Memory B cell (primary cell): ENCODE results near the gene ATCAY.
"Not testable (repeated sequence)": the region's sequence is repeated elsewhere in the genome, so short reads cannot be mapped to it uniquely, and the experiment has no call there.

ENCODE experiments used
- ATAC-seq: fragments of 150-1000 bp; cut with Tn5 transposase; 2 replicates; pipeline ENCODE4 v1.10.0; 2021; ENCODE audit warnings: low read depth, mild to moderate bottlenecking, moderate library complexity
- DNase-seq, 2 donors: peaks; one replicate each; pipeline ENCODE4 v3.0.0; 2022; ENCODE audit warnings: low spot score in 2 of 2
- H3K27ac Mint-ChIP-seq: one replicate; pipeline ENCODE4 v1.8.0; 2022; ENCODE audit warnings: mild to moderate bottlenecking, moderate library complexity, mixed read lengths
- H3K27me3 Mint-ChIP-seq: one replicate; pipeline ENCODE4 v1.8.0; 2022; ENCODE audit warnings: mixed read lengths
- H3K36me3 Mint-ChIP-seq: one replicate; pipeline ENCODE4 v1.8.0; 2022; ENCODE audit warnings: mild to moderate bottlenecking, mixed read lengths
- H3K4me1 Mint-ChIP-seq: one replicate; pipeline ENCODE4 v1.8.0; 2022; ENCODE audit warnings: mixed read lengths
- H3K4me3 Mint-ChIP-seq: one replicate; pipeline ENCODE4 v1.8.0; 2022; ENCODE audit warnings: mild to moderate bottlenecking, moderate library complexity, mixed read lengths
- H3K9me3 Mint-ChIP-seq: one replicate; pipeline ENCODE4 v1.8.0; 2022; ENCODE audit warnings: mixed read lengths

The ATCAY gene

GRCh38 chr19:3867971-3868769, 12.3 kb upstream of the ATCAY start:
- no peak overlapping the region for H3K27ac Mint-ChIP-seq
- peaks cover 5% of the 10 kb centered on the region for H3K36me3 Mint-ChIP-seq
- no peak overlapping the region for H3K4me3 Mint-ChIP-seq
- H3K27me3 Mint-ChIP-seq: peaks cover 22% of the 10 kb centered on the region
- H3K9me3 Mint-ChIP-seq: no peaks in the 10 kb centered on the region
- DNase-seq: no peak
- no peak for ATAC-seq
- H3K4me1 Mint-ChIP-seq: peaks cover 6% of the 10 kb centered on the region

DNA sequence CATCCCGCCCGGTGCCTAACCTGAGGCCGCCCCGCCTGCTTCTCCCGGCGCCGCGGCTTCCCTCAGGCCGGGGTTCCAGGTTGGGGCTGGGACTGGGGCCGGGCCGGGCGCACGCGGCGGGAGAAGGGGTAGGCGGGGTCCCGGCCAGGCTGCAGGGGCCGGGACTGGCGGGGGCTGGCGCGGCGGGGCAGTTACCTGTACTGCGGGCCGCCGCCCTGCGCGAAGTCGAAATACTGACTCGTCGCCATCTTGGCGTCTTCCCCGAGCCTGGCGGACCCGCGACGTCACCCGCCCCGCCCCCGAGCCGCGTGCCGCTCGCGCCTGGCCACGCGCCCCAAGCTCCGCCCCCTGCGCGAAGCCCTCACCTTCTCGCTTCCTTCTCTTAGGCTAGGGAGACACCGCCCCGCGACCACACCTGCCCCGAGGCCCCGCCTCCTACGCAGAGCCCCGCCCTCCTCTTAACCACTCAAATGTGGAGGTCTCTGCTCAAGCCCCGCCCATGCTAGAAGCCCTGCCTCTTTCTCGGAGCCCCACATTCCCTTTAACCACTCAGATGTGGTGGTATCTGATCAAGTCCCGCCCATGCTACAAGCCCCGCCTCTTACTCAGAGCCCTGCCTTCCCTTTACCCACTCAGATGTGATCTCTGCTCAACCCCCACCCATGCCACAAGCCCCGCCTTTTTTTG, 11.6 kb upstream of the ATCAY start, which contains the start of gene ZFR2:
Gene ZFR2 (minus strand): TSS at position 269 of the 687 bp plus-strand sequence. CDS start 21 bp downstream, at position 248.
- Mint-ChIP-seq H3K27ac (no peak within 1 kb of the TSS), H3K27me3 (peaks cover 22% of the 10 kb centered on the region), H3K4me1 (peaks cover 6% of the 10 kb centered on the region), H3K36me3 (peaks cover 5% of the 10 kb centered on the region), H3K9me3 (no peaks in the 10 kb centered on the region), H3K4me3 (peak within 1 kb of the TSS; percentile 4)
- DNase-seq (no peak), ATAC-seq (peak; percentile 44)

DNA sequence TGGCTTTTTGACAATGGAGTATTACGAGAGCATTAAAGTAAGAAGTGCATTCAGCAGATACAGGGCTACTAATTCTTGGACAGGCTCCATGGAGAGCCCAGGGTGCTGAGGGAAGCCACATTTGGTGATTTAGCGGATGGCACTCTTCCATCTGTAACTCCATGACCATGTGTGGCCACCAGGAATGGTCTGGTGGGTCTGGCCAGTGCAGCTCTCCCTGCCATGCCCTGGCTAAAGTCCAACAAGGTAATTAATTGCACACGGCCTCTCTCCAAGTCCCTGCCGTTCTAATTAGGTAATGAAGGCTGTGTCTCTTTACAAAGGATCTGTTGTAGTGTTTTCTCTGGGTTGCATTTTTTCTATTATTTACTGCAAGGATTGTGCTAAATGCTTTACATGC, 7.3 kb upstream of the ATCAY start:
- Mint-ChIP-seq H3K4me3 (no peak overlapping the region), H3K27me3 (peaks cover 18% of the 10 kb centered on the region), H3K4me1 (peaks cover 6% of the 10 kb centered on the region), H3K36me3 (peaks cover 6% of the 10 kb centered on the region), H3K27ac (no peak overlapping the region), H3K9me3 (no peaks in the 10 kb centered on the region)
- ATAC-seq: no peak
- no peak for DNase-seq

DNA sequence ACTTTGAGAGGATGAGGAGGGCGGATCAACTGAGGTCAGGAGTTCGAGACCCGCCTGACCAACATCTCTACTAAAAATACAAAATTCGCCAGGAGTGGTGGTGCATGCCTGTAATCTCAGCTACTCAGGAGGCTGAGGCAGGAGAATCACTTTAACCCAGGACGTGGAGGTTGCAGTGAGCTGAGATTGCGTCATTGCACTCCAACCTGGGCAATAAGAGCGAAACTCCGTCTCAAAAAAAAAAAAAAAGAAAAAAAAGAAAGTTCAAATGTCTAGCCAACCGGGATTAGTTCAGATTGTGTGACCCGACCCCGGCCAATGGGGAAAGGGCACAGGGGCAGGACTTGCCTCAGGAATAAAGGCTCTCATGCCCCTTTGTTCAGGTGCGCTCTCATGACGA, 5.8 kb upstream of the ATCAY start:
- not testable (repeated sequence) for H3K27ac Mint-ChIP-seq, H3K27me3 Mint-ChIP-seq, DNase-seq, H3K4me1 Mint-ChIP-seq, ATAC-seq, H3K9me3 Mint-ChIP-seq, H3K4me3 Mint-ChIP-seq, H3K36me3 Mint-ChIP-seq

- peaks cover 4% of the 10 kb centered on the region for H3K4me1 Mint-ChIP-seq
- H3K27me3 Mint-ChIP-seq: peaks cover 11% of the 10 kb centered on the region
- no peak overlapping the region for H3K4me3 Mint-ChIP-seq
- ATAC-seq (no peak), DNase-seq (no peak)
- H3K27ac Mint-ChIP-seq: no peak overlapping the region
- H3K9me3 Mint-ChIP-seq: no peaks in the 10 kb centered on the region
- no peaks in the 10 kb centered on the region for H3K36me3 Mint-ChIP-seq
These were observed 829 bp upstream of the ATCAY start for GRCh38 chr19:3879656-3880055.

DNA sequence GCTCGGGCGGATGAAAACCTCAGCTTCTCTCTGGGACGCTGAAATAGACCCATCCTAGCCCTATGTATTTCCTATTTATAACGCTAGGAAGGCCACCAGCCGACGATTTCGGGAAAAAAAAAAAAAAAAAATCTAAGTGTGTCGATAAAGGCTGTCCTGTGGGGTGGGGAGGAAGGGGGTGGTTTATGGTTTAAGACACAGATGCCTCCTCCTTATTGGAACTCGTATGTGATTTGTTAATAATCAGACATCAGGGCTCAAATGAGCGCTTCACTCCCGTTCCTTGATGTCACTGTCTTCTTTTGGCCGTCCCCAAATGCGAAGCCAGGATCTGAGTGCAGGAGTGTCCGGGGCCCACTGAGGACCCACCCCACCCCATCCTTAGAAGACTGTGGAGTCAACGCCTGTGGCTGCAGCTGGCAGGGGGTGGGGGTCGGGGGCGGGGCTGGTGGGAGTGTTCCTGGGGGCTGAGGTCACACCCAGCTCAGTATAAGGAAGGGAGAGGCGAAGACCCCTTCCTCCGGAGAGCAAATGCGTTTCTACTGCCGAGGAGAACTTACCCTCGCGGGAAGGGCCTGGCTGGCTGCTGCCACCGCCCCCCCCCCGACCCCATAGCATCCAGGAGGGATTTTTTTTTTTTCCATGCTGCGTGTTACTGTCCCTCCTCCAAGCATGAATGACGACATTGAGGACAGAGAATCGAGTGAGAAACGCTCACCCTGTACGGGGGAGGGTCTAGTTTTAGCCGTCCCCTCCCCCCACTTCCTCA, 971 bp downstream of the ATCAY start:
- DNase-seq (no peak), ATAC-seq (no peak)
- Mint-ChIP-seq H3K27me3 (peaks cover 12% of the 10 kb centered on the region), H3K4me3 (no peak overlapping the region), H3K4me1 (peaks cover 4% of the 10 kb centered on the region), H3K36me3 (peaks cover 2% of the 10 kb centered on the region), H3K9me3 (no peaks in the 10 kb centered on the region), H3K27ac (no peak overlapping the region)

GRCh38 chr19:3882041-3882384, 1.5 kb downstream of the ATCAY start:
- ATAC-seq (no peak), DNase-seq (no peak)
- Mint-ChIP-seq H3K27me3 (peaks cover 12% of the 10 kb centered on the region), H3K36me3 (peaks cover 2% of the 10 kb centered on the region), H3K27ac (no peak overlapping the region), H3K9me3 (no peaks in the 10 kb centered on the region), H3K4me1 (peaks cover 4% of the 10 kb centered on the region), H3K4me3 (no peak overlapping the region)

DNA sequence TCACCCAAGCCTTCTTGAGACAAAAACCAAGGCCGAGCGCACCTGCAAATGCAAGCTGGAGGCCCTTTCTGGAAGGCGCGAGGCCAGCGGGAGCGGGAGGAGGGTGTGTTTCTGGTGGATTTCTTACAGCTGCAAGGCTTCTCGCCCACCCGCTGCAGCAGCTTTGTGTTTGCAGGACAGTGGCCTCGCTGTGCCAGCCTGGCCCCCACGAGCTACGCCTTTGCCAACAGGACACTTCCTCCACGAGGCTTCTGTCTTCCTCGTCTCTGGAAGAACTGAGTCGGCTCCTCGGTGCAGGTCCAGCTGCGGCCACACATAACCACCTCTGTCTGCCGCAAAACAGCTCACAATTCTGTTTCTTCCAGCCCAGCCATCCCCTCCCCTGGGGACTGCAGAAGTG, 10.1 kb downstream of the ATCAY start:
- H3K9me3 Mint-ChIP-seq: no peaks in the 10 kb centered on the region
- H3K4me1 Mint-ChIP-seq: no peaks in the 10 kb centered on the region
- ATAC-seq (no peak), DNase-seq (no peak)
- no peak overlapping the region for H3K4me3 Mint-ChIP-seq
- no peak overlapping the region for H3K27ac Mint-ChIP-seq
- no peaks in the 10 kb centered on the region for H3K36me3 Mint-ChIP-seq
- peaks cover 2% of the 10 kb centered on the region for H3K27me3 Mint-ChIP-seq

- peaks cover 2% of the 10 kb centered on the region for H3K27me3 Mint-ChIP-seq
- H3K4me3 Mint-ChIP-seq: no peak overlapping the region
- H3K27ac Mint-ChIP-seq: no peak overlapping the region
- H3K9me3 Mint-ChIP-seq: no peaks in the 10 kb centered on the region
- H3K36me3 Mint-ChIP-seq: no peaks in the 10 kb centered on the region
- H3K4me1 Mint-ChIP-seq: no peaks in the 10 kb centered on the region
- ATAC-seq (no peak), DNase-seq (no peak)
These were observed 13.2 kb downstream of the ATCAY start for GRCh38 chr19:3893509-3894179.

GRCh38 chr19:3894959-3895358, 14.5 kb downstream of the ATCAY start:
- H3K4me3 Mint-ChIP-seq, H3K9me3 Mint-ChIP-seq, ATAC-seq, H3K27me3 Mint-ChIP-seq, H3K27ac Mint-ChIP-seq, H3K36me3 Mint-ChIP-seq, H3K4me1 Mint-ChIP-seq, DNase-seq: not testable (repeated sequence)

DNA sequence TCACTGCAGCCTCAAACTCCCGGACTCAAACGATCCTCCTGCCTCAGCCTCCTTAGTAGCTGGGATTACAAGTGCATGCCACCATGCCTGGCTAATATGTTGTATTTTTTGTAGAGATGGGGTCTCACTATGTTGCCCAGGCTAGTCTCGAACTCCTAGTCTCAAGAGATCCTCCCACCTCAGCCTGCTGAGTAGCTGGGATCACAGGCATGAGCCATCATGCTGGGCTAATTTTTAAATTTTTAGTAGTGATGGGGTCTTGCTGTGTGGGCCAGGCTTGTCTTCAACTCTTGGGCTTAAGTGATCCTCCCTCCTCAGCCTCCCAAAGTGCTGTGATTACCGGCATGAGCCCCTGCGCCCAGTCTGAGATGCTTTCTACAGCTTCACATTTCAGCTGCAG, 15.3 kb downstream of the ATCAY start:
- Mint-ChIP-seq H3K27ac (no peak overlapping the region), H3K9me3 (peaks cover 2% of the 10 kb centered on the region), H3K36me3 (no peaks in the 10 kb centered on the region), H3K4me3 (no peak overlapping the region), H3K27me3 (peaks cover 2% of the 10 kb centered on the region), H3K4me1 (no peaks in the 10 kb centered on the region)
- no peak for DNase-seq
- ATAC-seq: no peak

GRCh38 chr19:3897936-3898335, 17.5 kb downstream of the ATCAY start:
- H3K9me3 Mint-ChIP-seq: peaks cover 2% of the 10 kb centered on the region
- peaks cover 6% of the 10 kb centered on the region for H3K27me3 Mint-ChIP-seq
- H3K36me3 Mint-ChIP-seq: no peaks in the 10 kb centered on the region
- H3K4me1 Mint-ChIP-seq: no peaks in the 10 kb centered on the region
- no peak overlapping the region for H3K4me3 Mint-ChIP-seq
- ATAC-seq: no peak
- DNase-seq: no peak
- H3K27ac Mint-ChIP-seq: no peak overlapping the region

DNA sequence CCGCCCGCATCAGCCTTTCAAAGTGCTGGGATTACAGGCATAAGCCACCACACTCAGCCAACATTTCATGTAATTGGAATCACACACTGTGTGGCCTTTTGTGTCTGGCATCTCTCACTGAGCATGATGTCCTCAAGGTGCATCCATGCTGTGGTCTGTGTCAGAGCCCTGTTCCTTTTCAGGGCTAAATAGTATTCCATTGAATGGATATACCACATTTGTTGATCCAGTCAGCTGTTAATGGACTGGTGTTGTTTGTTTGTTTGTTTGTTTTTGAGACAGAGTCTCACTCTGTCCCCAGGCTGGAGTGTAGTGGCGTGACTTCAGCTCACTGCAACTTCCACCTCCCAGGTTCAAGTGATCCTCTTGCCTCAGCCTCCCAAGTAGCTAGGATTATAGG, 17.9 kb downstream of the ATCAY start:
- Mint-ChIP-seq H3K9me3 (peaks cover 2% of the 10 kb centered on the region), H3K27me3 (peaks cover 6% of the 10 kb centered on the region), H3K4me1 (no peaks in the 10 kb centered on the region), H3K4me3 (no peak overlapping the region), H3K36me3 (no peaks in the 10 kb centered on the region), H3K27ac (no peak overlapping the region)
- ATAC-seq (no peak), DNase-seq (no peak)
